ENCODE measurements around the gene PLA2G6. TPM values are rescaled to one million over a fixed set of nuclear protein-coding genes. Genes with fewer than 3 reads are reported as not detected.

Gene PLA2G6
- total and polyA plus RNA-seq, 2 of the 13 experiments (the other 11 are each of a cell fraction or from before 2014, with no cell fraction given), result 4.8 to 11.5 TPM

DNA sequence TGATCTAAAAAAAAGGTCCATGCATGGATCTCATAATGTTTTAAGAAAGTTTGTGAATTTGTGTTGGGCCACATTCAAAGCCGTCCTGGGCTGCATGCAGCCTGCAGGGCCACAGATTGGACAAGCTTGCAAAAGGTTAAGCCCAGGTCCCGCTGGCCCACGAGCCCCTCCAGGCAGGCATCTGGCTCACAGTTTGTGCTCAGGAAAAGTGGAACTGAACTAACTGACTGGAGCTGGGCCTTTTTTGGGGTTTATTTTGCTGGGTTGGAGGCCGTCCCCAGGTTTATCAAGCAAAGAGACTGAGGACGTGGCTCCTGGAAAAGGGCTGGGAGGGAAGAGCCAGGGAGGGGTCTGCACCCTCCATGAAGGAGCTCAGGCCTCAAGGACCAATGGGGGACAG lies 39.0 kb downstream of the PLA2G6 start:
- no peaks in the 10 kb centered on the region for H4K20me1 ChIP-seq (ENCODE audit: insufficient read depth, low read length)
- no TSS peak for BruUV-seq (replicated peaks)
- 91% methylated on average over 5 of the region's 5 CpGs for WGBS (ENCODE audit: low lambda C conversion rate)
- ChIA-PET CTCF (ENCODE audit: low intra/inter-chr PET ratio, low total read pairs) (no interaction called here), POLR2A (no interaction called here)
- no peaks in the 10 kb centered on the region for H3K36me3 ChIP-seq (replicated peaks in 1 of 2; ENCODE audit: control insufficient read depth in 1 of 2, insufficient read depth in 2 of 2, low read length in 2 of 2)
- H3K9me3 ChIP-seq (ENCODE audit: low read length), result no peaks in the 10 kb centered on the region
- no peak overlapping the region for H3K9ac ChIP-seq (ENCODE audit: insufficient read depth, low read depth, low read length)
- H3K27me3 ChIP-seq (ENCODE audit: control insufficient read depth in 1 of 2, insufficient read depth in 2 of 2, low read length in 2 of 2), result no peaks in the 10 kb centered on the region
- in situ Hi-C loops (cut with HindIII; ENCODE audit: extremely low pct_ligation_motif_present, low pct_unique_long_range_greater_than_20kb) (no loop called here), intact Hi-C loops (cut with micrococcal nuclease; ENCODE audit: unreplicated experiment) (no loop called here)
- ATAC-seq (no peak), DNase-seq (ENCODE audit: low spot score) (no peak), FAIRE-seq (no peak)
- no peak for TF ChIP-seq ZNF232 (CRISPR knock-in tag; IDR thresholded peaks at IDR 0.05; ENCODE audit: borderline replicate concordance)
- no peak for TF ChIP-seq SOX13 (IDR thresholded peaks at IDR 0.05)
- TF ChIP-seq SOX13 (CRISPR knock-in tag; conservative IDR thresholded peaks at IDR 0.05 in 1 of 2, IDR thresholded peaks at IDR 0.05 in 1 of 2), result no peak
- no peak for TF ChIP-seq SP1 (IDR thresholded peaks at IDR 0.05)
- TF ChIP-seq SP1 (CRISPR knock-in tag; IDR thresholded peaks at IDR 0.05), result no peak
- TF ChIP-seq ZNF496 (CRISPR knock-in tag; IDR thresholded peaks at IDR 0.05; ENCODE audit: insufficient replicate concordance), result no peak
- TF ChIP-seq ZNF441 (CRISPR knock-in tag; IDR thresholded peaks at IDR 0.05; ENCODE audit: borderline replicate concordance), result no peak
- no peak for TF ChIP-seq ZNF329 (CRISPR knock-in tag; IDR thresholded peaks at IDR 0.05; ENCODE audit: low read depth)
- TF ChIP-seq ZNF160 (CRISPR knock-in tag; IDR thresholded peaks at IDR 0.05), result no peak
- no peak overlapping the region for H3K27ac ChIP-seq (ENCODE audit: extremely low read length, insufficient read depth, low read length)
- H3K79me2 ChIP-seq (ENCODE audit: insufficient read depth, low read length), result no peaks in the 10 kb centered on the region
- H3K4me1 ChIP-seq (ENCODE audit: insufficient read depth, low read length), result no peaks in the 10 kb centered on the region; the same call in 1 of the 2 replicates
- H2AFZ ChIP-seq (ENCODE audit: low read length), result no peak overlapping the region
- no peak overlapping the region for H3K4me2 ChIP-seq (ENCODE audit: low read depth, low read length)
- no peak overlapping the region for H3K4me3 ChIP-seq (replicated peaks in 1 of 3; ENCODE audit: insufficient read depth in 1 of 3, low read depth in 2 of 3, low read length in 3 of 3)
